Dendritic cell treated with granulocyte-macrophage colony-stimulating factor and Interleukin-4, amounts not matched to agents 40 ng/mL and 50 ng/mL, for 4 days (primary cell): ENCODE results near the gene CFAP44.
A peak's percentile ranks its signal among the peaks of the same experiment; 100 is the strongest.

Experiments used
- H3K27ac Mint-ChIP-seq: one replicate; pipeline ENCODE4 v1.8.0; 2022; ENCODE audit warnings: mild to moderate bottlenecking, mixed read lengths
- H3K27me3 Mint-ChIP-seq: one replicate; pipeline ENCODE4 v1.8.0; 2022; ENCODE audit warnings: mild to moderate bottlenecking, mixed read lengths
- H3K36me3 Mint-ChIP-seq: one replicate; pipeline ENCODE4 v1.8.0; 2022; ENCODE audit warnings: low read depth, mixed read lengths
- H3K4me1 Mint-ChIP-seq: one replicate; pipeline ENCODE4 v1.8.0; 2022; ENCODE audit warnings: low read depth, mixed read lengths
- H3K4me3 Mint-ChIP-seq: one replicate; pipeline ENCODE4 v1.8.0; 2022; ENCODE audit warnings: mild to moderate bottlenecking, moderate library complexity, mixed read lengths
- H3K9me3 Mint-ChIP-seq: one replicate; pipeline ENCODE4 v1.8.0; 2022; ENCODE audit warnings: mixed read lengths
- intact Hi-C: fragments of 100-400 bp; cut with micrococcal nuclease; formaldehyde crosslinking; loops from one replicate; pipeline ENCODE4 v1.15.0; 2022

Gene CFAP44

GRCh38 chr3:113423699-113424098 is 17.6 kb downstream of the CFAP44 start:
- no peak overlapping the region for H3K27ac Mint-ChIP-seq
- no peaks in the 10 kb centered on the region for H3K27me3 Mint-ChIP-seq
- peaks cover 33% of the 10 kb centered on the region for H3K36me3 Mint-ChIP-seq
- no peaks in the 10 kb centered on the region for H3K4me1 Mint-ChIP-seq
- intact Hi-C loops = no loop called here
- no peak overlapping the region for H3K4me3 Mint-ChIP-seq
- H3K9me3 Mint-ChIP-seq = peaks cover 43% of the 10 kb centered on the region

- H3K36me3 Mint-ChIP-seq = peaks cover 25% of the 10 kb centered on the region
- H3K4me1 Mint-ChIP-seq = no peaks in the 10 kb centered on the region
- intact Hi-C loops = no loop called here
- H3K27ac Mint-ChIP-seq = no peak overlapping the region
- peaks cover 23% of the 10 kb centered on the region for H3K9me3 Mint-ChIP-seq
- H3K4me3 Mint-ChIP-seq = no peak overlapping the region
- H3K27me3 Mint-ChIP-seq = no peaks in the 10 kb centered on the region
Measured at GRCh38 chr3:113421082-113421481, 20.2 kb downstream of the CFAP44 start.

- intact Hi-C loops = no loop called here
- Mint-ChIP-seq H3K27ac (no peak overlapping the region), H3K4me1 (peaks cover 10% of the 10 kb centered on the region), H3K4me3 (no peak overlapping the region), H3K27me3 (no peaks in the 10 kb centered on the region), H3K36me3 (peaks cover 5% of the 10 kb centered on the region), H3K9me3 (peaks cover 30% of the 10 kb centered on the region)
Measured at GRCh38 chr3:113409676-113410075, 31.6 kb downstream of the CFAP44 start.

- H3K27ac Mint-ChIP-seq = peak overlapping the region; percentile 72
- H3K4me3 Mint-ChIP-seq = no peak overlapping the region
- H3K4me1 Mint-ChIP-seq = peaks cover 10% of the 10 kb centered on the region
- peaks cover 10% of the 10 kb centered on the region for H3K36me3 Mint-ChIP-seq
- intact Hi-C loops = no loop called here
- H3K27me3 Mint-ChIP-seq = no peaks in the 10 kb centered on the region
- H3K9me3 Mint-ChIP-seq = no peaks in the 10 kb centered on the region
Measured at GRCh38 chr3:113405180-113405579, 36.1 kb downstream of the CFAP44 start.

GRCh38 chr3:113404637-113405036 is 36.7 kb downstream of the CFAP44 start:
- intact Hi-C loops = no loop called here
- Mint-ChIP-seq H3K4me3 (no peak overlapping the region), H3K27me3 (no peaks in the 10 kb centered on the region), H3K27ac (peak overlapping the region; percentile 72), H3K4me1 (peaks cover 10% of the 10 kb centered on the region), H3K36me3 (peaks cover 10% of the 10 kb centered on the region), H3K9me3 (no peaks in the 10 kb centered on the region)
